NCI-H146 treated with DMSO at 0.1 percent for 48 hours (cell line): Measurements from ENCODE around the gene SRGAP1.

Source experiments
- DNase-seq: peaks from one replicate; lab custom pipeline; 2025; ENCODE audit not compliant: unreplicated experiment; lab: John Stamatoyannopoulos, UW

SRGAP1 gene

GRCh38 chr12:63964301-63964700 lies 119.8 kb downstream of the SRGAP1 start:
- no peak for DNase-seq

DNA sequence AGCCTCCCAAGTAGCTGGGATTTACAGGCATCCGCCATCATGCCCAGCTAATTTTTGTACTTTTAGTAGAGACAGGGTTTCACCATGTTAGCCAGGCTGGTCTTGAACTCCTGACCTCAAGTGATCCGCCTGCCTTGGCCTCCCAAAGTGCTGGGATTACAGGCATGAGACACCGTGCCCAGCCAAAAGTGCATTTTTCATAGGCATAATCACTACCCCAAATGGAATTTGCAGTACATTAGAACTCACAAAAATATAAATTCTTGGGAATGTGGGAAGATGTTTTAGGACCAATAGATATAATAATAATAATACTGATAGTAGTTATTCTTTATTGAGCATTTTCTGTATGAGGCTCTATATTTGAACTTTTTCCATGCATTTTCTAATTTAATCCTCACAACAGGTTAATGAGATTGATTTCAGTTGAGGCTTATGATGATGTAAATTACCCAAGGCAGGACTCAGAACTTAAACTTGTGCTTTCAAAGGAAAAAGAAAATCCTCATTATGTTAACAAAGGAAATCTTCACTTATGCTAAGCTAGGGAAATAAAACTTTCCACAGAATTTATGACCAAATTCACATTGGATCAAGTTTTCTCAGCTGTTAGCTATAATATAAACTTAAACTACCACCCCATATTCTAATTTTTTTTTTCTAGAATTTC lies 121.6 kb downstream of the SRGAP1 start:
- DNase-seq = no peak

GRCh38 chr12:63966606-63966975 lies 122.1 kb downstream of the SRGAP1 start:
- no peak for DNase-seq

DNA sequence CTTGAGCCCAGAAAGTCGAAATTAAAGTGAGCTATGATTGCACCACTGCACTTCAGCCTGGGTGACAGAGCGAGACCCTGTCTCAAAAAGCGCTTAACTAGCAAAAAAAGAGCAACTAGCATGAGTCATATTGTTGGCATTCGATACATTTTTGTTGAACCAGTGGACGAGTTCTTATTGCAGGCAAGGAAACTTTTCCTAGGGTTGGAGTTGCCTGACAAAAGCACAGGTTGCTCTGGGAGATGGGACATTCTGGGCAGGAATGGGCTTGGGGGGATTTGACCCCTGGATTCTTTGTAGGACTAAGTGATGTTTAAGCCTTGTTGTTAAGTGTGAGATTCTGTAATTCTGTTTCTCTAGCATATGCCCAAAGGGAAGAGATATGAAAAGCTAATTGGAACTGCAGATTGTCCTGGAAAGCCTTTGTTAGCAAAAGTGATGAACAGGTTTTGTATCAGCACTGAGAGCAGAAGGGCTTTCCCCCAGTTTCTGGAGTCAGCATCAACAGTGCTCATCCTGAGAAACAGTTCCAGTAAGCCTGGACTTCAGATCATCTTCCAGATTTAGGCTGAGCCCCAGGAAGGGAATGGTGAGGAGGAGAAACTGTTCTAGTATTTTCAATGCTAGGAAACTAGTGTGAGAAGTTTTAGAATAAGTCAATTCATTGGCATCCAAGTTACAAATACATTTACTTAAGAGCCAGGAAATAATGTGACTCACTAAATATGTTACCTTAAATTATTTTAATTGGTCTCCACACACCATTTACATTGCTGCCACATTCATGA lies 123.1 kb downstream of the SRGAP1 start:
- DNase-seq = no peak

DNA sequence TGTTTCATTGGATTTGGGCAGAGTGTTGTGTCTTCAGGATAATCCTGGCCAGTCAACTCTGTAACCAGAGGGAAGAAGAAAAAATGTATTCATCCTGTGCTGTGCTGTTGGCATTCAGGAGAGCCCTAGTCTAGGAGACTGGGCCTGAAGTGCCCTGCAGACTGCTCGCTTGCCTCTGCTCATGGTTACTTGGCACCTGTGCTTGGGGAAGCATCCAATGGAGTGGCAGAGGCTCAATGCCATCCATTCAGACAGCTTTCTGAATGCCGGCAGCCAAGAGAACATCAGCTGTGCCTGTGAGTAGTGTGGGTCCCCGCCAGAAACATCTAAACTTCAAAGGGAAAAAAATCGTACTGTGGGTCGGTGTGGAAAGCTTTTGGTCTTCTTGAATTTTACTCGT lies 124.2 kb downstream of the SRGAP1 start:
- no peak for DNase-seq

- DNase-seq = peak; percentile 27
Observed at GRCh38 chr12:63976902-63977395, 132.4 kb downstream of the SRGAP1 start.

DNA sequence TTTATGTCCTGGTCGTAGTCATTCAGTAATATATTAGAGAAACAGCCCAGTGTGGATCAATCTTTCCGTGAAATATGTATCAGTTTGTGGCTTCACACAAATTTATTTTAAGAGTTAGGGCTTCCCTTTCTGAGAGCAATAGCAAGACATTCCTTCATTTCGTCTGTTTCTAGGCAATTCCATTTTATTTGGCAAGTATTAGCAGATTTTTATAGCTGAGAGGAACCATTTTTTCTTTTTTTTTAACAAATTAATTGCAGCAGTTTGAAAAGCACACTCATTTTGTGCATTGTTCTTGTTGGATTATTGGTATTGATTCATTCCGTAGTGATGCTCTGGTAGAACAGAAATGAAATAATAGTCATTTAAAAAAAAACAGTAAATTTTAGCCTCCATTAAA lies 132.9 kb downstream of the SRGAP1 start:
- no peak for DNase-seq

DNA sequence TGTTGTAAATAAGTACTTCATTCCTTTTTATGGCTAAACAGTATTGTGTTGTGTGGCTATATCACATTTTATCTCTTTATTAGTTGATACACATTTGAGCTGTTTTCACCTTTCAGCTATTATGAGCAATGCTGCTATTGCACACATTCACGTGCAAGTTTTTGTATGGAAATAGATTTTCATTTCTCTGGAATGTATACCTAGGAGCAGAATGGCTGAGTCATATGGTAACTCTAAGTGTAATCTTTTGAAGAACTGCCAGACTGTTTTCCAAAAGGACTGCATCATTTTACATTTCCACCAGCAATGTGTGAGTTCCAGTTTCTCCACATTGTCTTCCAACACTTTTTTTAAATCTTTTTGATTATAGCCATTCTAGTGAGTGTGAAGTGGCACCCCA lies 134.0 kb downstream of the SRGAP1 start:
- no peak for DNase-seq

DNA sequence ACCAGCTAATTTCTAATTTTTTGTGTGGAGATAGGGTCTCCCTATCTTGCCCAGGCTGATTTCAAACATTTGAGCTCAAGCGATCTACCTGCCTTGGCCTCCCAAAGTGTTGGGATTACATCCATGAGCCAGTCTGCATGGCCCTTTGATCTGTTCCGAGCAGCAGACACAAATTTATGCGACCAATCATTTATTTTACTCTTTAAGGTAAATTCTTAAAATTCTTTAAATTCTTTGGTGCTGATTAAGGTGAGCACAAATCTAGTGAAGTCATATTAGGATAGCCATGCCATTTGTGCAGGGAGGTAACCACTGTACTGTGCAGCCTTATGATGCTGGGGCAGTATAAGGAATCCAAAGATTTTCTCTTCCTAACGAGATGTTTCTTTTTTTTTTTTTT lies 135.7 kb downstream of the SRGAP1 start:
- no peak for DNase-seq

GRCh38 chr12:63981343-63981742 lies 136.8 kb downstream of the SRGAP1 start:
- DNase-seq = no peak

DNA sequence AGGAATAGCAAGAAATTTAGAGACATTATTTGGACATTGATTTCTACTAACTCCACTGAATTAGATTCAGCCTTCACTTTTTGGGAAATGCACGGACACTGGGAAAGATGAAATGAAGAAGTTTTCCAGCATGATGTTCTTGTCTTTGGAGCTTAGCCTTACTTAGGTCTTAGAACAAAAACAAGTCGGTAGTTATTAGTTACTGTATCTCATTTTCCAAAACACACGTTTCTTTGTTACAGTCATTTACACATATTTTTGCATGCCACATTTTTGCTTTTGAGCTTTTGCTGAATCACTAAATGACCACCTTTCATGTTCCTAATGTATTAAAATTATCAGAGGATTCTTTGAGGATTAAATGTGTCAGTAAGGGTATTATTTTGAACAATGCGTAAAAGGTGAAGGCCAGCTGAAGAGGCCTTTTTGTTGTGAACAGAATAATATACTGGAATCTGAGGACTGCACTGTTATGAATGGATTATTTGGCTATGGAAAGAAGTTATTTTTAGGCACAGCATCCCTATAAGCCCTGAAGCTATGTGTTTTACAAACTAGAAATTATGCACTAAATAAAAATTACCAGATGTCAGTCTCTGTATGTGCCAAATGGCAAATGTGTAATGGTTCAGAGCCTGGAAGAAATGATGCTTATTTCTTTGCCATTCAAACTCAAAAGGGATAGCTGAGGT lies 138.2 kb downstream of the SRGAP1 start:
- DNase-seq = no peak

GRCh38 chr12:63985456-63985855 lies 141.0 kb downstream of the SRGAP1 start:
- no peak for DNase-seq

GRCh38 chr12:63985945-63986344 lies 141.4 kb downstream of the SRGAP1 start:
- no peak for DNase-seq

DNA sequence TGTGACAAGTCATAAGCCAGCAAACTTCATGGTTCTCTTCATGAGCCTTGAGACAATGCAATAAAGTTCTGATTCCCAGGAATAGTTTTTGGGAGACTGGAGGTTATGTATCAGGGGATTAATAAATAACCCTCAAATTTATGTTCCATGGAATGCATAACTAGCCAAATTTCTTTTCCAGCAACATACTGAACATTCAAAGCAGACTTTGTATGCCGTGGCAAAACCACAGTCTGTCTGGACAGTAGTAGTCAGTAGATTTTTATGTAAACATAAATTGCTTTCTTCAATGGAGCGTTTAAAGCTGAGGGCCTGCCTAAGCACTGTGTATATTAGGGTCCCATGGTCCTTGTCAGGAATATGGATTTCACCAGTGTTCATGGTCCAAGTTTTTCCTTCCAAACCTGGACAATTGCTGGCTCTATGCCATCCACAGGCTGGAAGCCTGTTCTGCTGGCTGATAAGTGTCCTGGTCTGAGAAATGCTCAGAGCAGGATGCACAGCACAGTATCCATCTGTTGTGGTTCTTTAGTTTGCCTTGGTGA lies 144.9 kb downstream of the SRGAP1 start:
- DNase-seq = no peak

- DNase-seq = no peak
Observed at GRCh38 chr12:63990828-63991547, 146.5 kb downstream of the SRGAP1 start.

DNA sequence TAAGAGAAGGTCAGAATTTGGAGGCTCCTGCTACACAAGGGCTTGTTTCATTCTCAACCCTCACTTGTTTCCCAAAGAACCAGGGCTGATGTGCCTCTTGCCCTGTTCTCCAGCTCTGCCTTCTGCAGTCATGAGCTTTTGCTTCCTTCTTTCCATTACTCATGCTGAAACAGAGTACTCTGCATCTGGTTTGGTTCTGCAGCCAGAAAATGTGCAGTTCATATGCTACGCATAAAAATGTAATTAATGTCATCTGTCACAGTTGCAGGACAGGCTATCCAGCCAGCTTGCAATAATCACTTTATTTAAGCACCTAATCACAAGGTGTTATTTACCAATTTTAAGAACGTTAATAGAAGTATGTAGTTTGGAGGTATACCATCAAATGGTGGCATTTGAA lies 150.2 kb downstream of the SRGAP1 start:
- DNase-seq = no peak

GRCh38 chr12:63995512-63995911 lies 151.0 kb downstream of the SRGAP1 start:
- DNase-seq = no peak

- no peak for DNase-seq
Observed at GRCh38 chr12:63996556-63996955, 152.1 kb downstream of the SRGAP1 start.

GRCh38 chr12:63997198-63997597 lies 152.7 kb downstream of the SRGAP1 start:
- DNase-seq = no peak

- DNase-seq = no peak
Observed at GRCh38 chr12:63998584-63998983, 154.1 kb downstream of the SRGAP1 start.

DNA sequence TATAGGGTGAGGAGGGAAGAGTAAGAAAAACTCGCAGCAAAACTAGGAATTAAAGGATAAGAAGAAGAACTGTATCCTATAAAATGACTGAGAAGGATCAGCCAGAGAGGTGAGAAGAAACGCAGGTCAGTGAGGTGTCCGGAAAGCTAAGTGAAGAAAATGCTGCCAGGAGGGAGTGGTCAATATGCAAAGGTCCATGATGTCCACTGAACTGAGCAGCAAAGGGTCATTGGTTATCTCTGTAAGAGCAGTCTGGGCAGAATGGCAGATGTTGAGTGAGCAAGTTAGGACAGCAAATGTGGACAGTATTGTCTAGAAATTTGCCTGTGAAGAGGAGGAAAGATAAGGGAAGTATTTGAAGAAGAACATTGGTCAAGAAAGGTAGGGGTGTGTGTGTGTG lies 155.4 kb downstream of the SRGAP1 start:
- no peak for DNase-seq
